Fibroblast of mammary gland (primary cell): ENCODE data around the gene SLC35F6.
"Not testable (repeated sequence)": the region's sequence is repeated elsewhere in the genome, so short reads cannot be mapped to it uniquely, and the experiment has no call there.

Experiments used
- DNase-seq: peaks from one replicate; pipeline ENCODE4 v3.0.0-alpha.2; 2010; ENCODE audit warnings: low read depth
- H3K4me3 ChIP-seq: 2 replicates; pipeline ENCODE4 v1.5.1; 2011; ENCODE audit warnings: low read depth, mild to moderate bottlenecking, low read length, moderate library complexity; ENCODE audit not compliant: control insufficient read depth
- CTCF ChIP-seq: conservative IDR thresholded peaks from 2 replicates; pipeline ENCODE4 v1.5.1; 2011; ENCODE audit warnings: low read depth, low read length, inconsistent platforms; ENCODE audit not compliant: control insufficient read depth, insufficient read depth

Gene SLC35F6

GRCh38 chr2:26784570-26785234, 20.6 kb downstream of the SLC35F6 start:
- no peak for DNase-seq
- no peak overlapping the region for H3K4me3 ChIP-seq
- TF ChIP-seq CTCF: no peak

- peak within 1 kb of the TSS; percentile 81 for H3K4me3 ChIP-seq
- DNase-seq: peak; percentile 100
- peak; percentile 3 for TF ChIP-seq CTCF
These were observed 21.5 kb downstream of the SLC35F6 start, which contains the start of gene CENPA for GRCh38 chr2:26785431-26786206. Gene CENPA, plus strand, starts transcription at chr2:26786056. Its CDS starts 141 bp downstream, at chr2:26786197.

GRCh38 chr2:26786207-26787028, 22.3 kb downstream of the SLC35F6 start:
- no peak for TF ChIP-seq CTCF
- peak overlapping the region; percentile 81 for H3K4me3 ChIP-seq
- no peak for DNase-seq

- no peak for TF ChIP-seq CTCF
- no peak overlapping the region for H3K4me3 ChIP-seq
- DNase-seq: peak; percentile 33
These were observed 28.6 kb downstream of the SLC35F6 start for GRCh38 chr2:26792720-26793119.

- TF ChIP-seq CTCF: no peak
These were observed 29.4 kb downstream of the SLC35F6 start for GRCh38 chr2:26793518-26793917.

GRCh38 chr2:26795135-26795534, 31.1 kb downstream of the SLC35F6 start:
- not testable (repeated sequence) for DNase-seq, H3K4me3 ChIP-seq

More at GRCh38 chr2:26793518-26793917, 29.4 kb downstream of the SLC35F6 start:
- H3K4me3 ChIP-seq: no peak overlapping the region
- DNase-seq: no peak
